Neural crest cell (in vitro differentiated cells): ENCODE data around the gene KRT15. TPM values are rescaled to one million over a fixed set of nuclear protein-coding genes. Genes with fewer than 3 reads are reported as not detected.

Experiments
- DNase-seq: peaks from one replicate; pipeline ENCODE4 v3.0.0; 2021; ENCODE audit warnings: low read depth, mixed read lengths, low spot score
- H3K27ac Mint-ChIP-seq: one replicate; pipeline ENCODE4 v1.8.0; 2021; ENCODE audit warnings: mild to moderate bottlenecking, mixed read lengths; ENCODE audit not compliant: unreplicated experiment
- H3K27me3 Mint-ChIP-seq: 2 replicates; pipeline ENCODE4 v1.8.0; 2021; ENCODE audit warnings: low read depth, mild to moderate bottlenecking, mixed read lengths
- H3K36me3 Mint-ChIP-seq: 2 replicates; pipeline ENCODE4 v1.8.0; 2021; ENCODE audit warnings: low read depth, mild to moderate bottlenecking, mixed read lengths
- H3K4me1 Mint-ChIP-seq: 2 replicates; pipeline ENCODE4 v1.8.0; 2021; ENCODE audit warnings: mixed read lengths
- H3K4me3 Mint-ChIP-seq: one replicate; pipeline ENCODE4 v1.8.0; 2021; ENCODE audit warnings: mild to moderate bottlenecking, mixed read lengths
- H3K9me3 Mint-ChIP-seq: 2 replicates; pipeline ENCODE4 v1.8.0; 2021; ENCODE audit warnings: mixed read lengths
- CTCF ChIP-seq: fragments of 200-600 bp; sonication (generic); conservative IDR thresholded peaks from 2 replicates; pipeline ENCODE4 v1.5.0; 2021; ENCODE audit warnings: antibody characterized with exemption, mild to moderate bottlenecking
- total RNA-seq: library from RNA; stranded (reverse); gene quantifications from 2 replicates; pipeline ENCODE4 v1.2.1, GENCODE V29; 2021

Gene KRT15
- total RNA-seq, 1 donor from 2014 or later: not detected

GRCh38 chr17:41480136-41480535 lies 38.6 kb downstream of the KRT15 start:
- DNase-seq: no peak
- Mint-ChIP-seq H3K4me3 (no peak overlapping the region), H3K4me1 (peaks cover 4% of the 10 kb centered on the region), H3K27ac (no peak overlapping the region), H3K36me3 (no peaks in the 10 kb centered on the region), H3K9me3 (no peaks in the 10 kb centered on the region), H3K27me3 (no peaks in the 10 kb centered on the region)
- no peak for TF ChIP-seq CTCF

- no peak overlapping the region for H3K4me3 Mint-ChIP-seq
- no peak for TF ChIP-seq CTCF
- peaks cover 4% of the 10 kb centered on the region for H3K4me1 Mint-ChIP-seq
- no peaks in the 10 kb centered on the region for H3K9me3 Mint-ChIP-seq
- no peak overlapping the region for H3K27ac Mint-ChIP-seq
- no peaks in the 10 kb centered on the region for H3K27me3 Mint-ChIP-seq
- no peaks in the 10 kb centered on the region for H3K36me3 Mint-ChIP-seq
- no peak for DNase-seq
Measured at GRCh38 chr17:41478237-41478636, 40.5 kb downstream of the KRT15 start.

- DNase-seq: no peak
- H3K27ac Mint-ChIP-seq: no peak overlapping the region
- peaks cover 3% of the 10 kb centered on the region for H3K9me3 Mint-ChIP-seq
- no peak for TF ChIP-seq CTCF
- H3K36me3 Mint-ChIP-seq: no peaks in the 10 kb centered on the region
- H3K4me1 Mint-ChIP-seq: peaks cover 4% of the 10 kb centered on the region
- H3K27me3 Mint-ChIP-seq: no peaks in the 10 kb centered on the region
- no peak overlapping the region for H3K4me3 Mint-ChIP-seq
Measured at GRCh38 chr17:41476866-41477815, 41.5 kb downstream of the KRT15 start.

- peaks cover 7% of the 10 kb centered on the region for H3K9me3 Mint-ChIP-seq
- no peak overlapping the region for H3K4me3 Mint-ChIP-seq
- peaks cover 5% of the 10 kb centered on the region for H3K27me3 Mint-ChIP-seq
- no peak overlapping the region for H3K27ac Mint-ChIP-seq
- peaks cover 4% of the 10 kb centered on the region for H3K4me1 Mint-ChIP-seq
- no peak for DNase-seq
- H3K36me3 Mint-ChIP-seq: no peaks in the 10 kb centered on the region
- TF ChIP-seq CTCF: no peak
Measured at GRCh38 chr17:41475421-41475820, 43.3 kb downstream of the KRT15 start.

- no peak overlapping the region for H3K27ac Mint-ChIP-seq
- H3K27me3 Mint-ChIP-seq: peaks cover 5% of the 10 kb centered on the region
- TF ChIP-seq CTCF: no peak
- H3K36me3 Mint-ChIP-seq: no peaks in the 10 kb centered on the region
- no peak overlapping the region for H3K4me3 Mint-ChIP-seq
- peaks cover 7% of the 10 kb centered on the region for H3K9me3 Mint-ChIP-seq
- DNase-seq: no peak
- peaks cover 4% of the 10 kb centered on the region for H3K4me1 Mint-ChIP-seq
Measured at GRCh38 chr17:41474863-41475262, 43.8 kb downstream of the KRT15 start.
